HEK293 (cell line): Measurements from ENCODE around the gene CTF1.

Source experiments
- CTCF ChIA-PET: fragments of 350-600 bp; formaldehyde crosslinking; extraction: SDS; loops from one replicate; lab custom pipeline; 2021; ENCODE audit warnings: antibody characterized with exemption; lab: Yijun Ruan, JAX
- POLR2A ChIA-PET: fragments of 300-600 bp; formaldehyde crosslinking; extraction: SDS; loops from one replicate; lab custom pipeline; 2020; ENCODE audit warnings: antibody characterized with exemption, inconsistent platforms; lab: Yijun Ruan, JAX
- H3K27ac ChIP-seq: fragments of 200-500 bp; sonication (Bioruptor generic); 2 replicates; pipeline ENCODE4 v1.5.1; 2014; ENCODE audit warnings: low read depth, low read length, control low read depth, inconsistent platforms; ENCODE audit errors: extremely low read depth
- H3K36me3 ChIP-seq, 2 experiments: fragments of 200-500 bp in 1 of 2; sonication (Bioruptor generic) in 1 of 2; 1 replicate in 1 of 2; 2 replicates in 1 of 2; pipeline ENCODE4 v1.5.1; 2014 to 2017; ENCODE audit warnings: inconsistent platforms in 2 of 2, low read length in 2 of 2; ENCODE audit not compliant: control insufficient read depth in 2 of 2, insufficient read depth in 1 of 2
- H3K4me1 ChIP-seq: fragments of 200-500 bp; sonication (Bioruptor generic); 2 replicates; pipeline ENCODE4 v1.5.1; 2014; ENCODE audit warnings: mild to moderate bottlenecking, low read length, inconsistent platforms; ENCODE audit not compliant: control insufficient read depth, insufficient read depth
- H3K4me3 ChIP-seq: 2 replicates; pipeline ENCODE4 v1.5.1; 2011; ENCODE audit warnings: low read depth, mild to moderate bottlenecking, control low read depth, low read length, moderate library complexity
- H3K9me3 ChIP-seq: fragments of 200-500 bp; sonication (Bioruptor generic); 2 replicates; pipeline ENCODE4 v1.5.1; 2014; ENCODE audit warnings: low read depth, low read length, inconsistent platforms; ENCODE audit not compliant: control insufficient read depth, insufficient read depth
- IKZF3 ChIP-seq: fragments of 450-650 bp; IDR thresholded peaks from 2 replicates; pipeline ENCODE4 v1.5.0; 2018; ENCODE audit warnings: missing biosample characterization, mild to moderate bottlenecking, missing genetic modification characterization, moderate library complexity
- KLF16 ChIP-seq: fragments of 450-650 bp; formaldehyde crosslinking; IDR thresholded peaks from 2 replicates; pipeline ENCODE4 v1.5.1; 2017; ENCODE audit warnings: missing biosample characterization, missing genetic modification characterization
- KLF17 ChIP-seq: fragments of 450-650 bp; formaldehyde crosslinking; IDR thresholded peaks from 2 replicates; pipeline ENCODE4 v1.5.1; 2016; ENCODE audit warnings: missing biosample characterization, missing genetic modification characterization
- ZNF2 ChIP-seq: fragments of 450-650 bp; formaldehyde crosslinking; IDR thresholded peaks from 2 replicates; pipeline ENCODE4 v1.5.1; 2016; ENCODE audit warnings: missing biosample characterization, missing genetic modification characterization
- ZNF23 ChIP-seq: fragments of 450-650 bp; formaldehyde crosslinking; IDR thresholded peaks from 2 replicates; pipeline ENCODE4 v1.5.1; 2016; ENCODE audit warnings: missing biosample characterization, missing genetic modification characterization, borderline replicate concordance
- ZNF311 ChIP-seq: fragments of 450-650 bp; formaldehyde crosslinking; IDR thresholded peaks from 2 replicates; pipeline ENCODE4 v1.5.1; 2017; ENCODE audit warnings: missing biosample characterization, missing genetic modification characterization, borderline replicate concordance
- ZNF404 ChIP-seq: fragments of 450-650 bp; formaldehyde crosslinking; IDR thresholded peaks from 2 replicates; pipeline ENCODE4 v1.5.1; 2017; ENCODE audit warnings: missing biosample characterization, missing genetic modification characterization
- ZNF600 ChIP-seq: fragments of 450-650 bp; formaldehyde crosslinking; IDR thresholded peaks from 2 replicates; pipeline ENCODE4 v1.5.1; 2016; ENCODE audit warnings: missing biosample characterization, missing genetic modification characterization
- ZNF658 ChIP-seq: fragments of 450-650 bp; formaldehyde crosslinking; IDR thresholded peaks from 2 replicates; pipeline ENCODE4; 2016; ENCODE audit warnings: missing biosample characterization, missing genetic modification characterization
- ZNF664 ChIP-seq: fragments of 450-650 bp; formaldehyde crosslinking; IDR thresholded peaks from 2 replicates; pipeline ENCODE4 v1.5.1; 2016; ENCODE audit warnings: missing biosample characterization, missing genetic modification characterization
- TF ChIP-seq, protein P1 (sequence below): fragments of 450-650 bp; IDR thresholded peaks from 2 replicates; pipeline ENCODE4 v1.5.1; 2018; ENCODE audit warnings: missing biosample characterization, mild to moderate bottlenecking, missing genetic modification characterization
- TF ChIP-seq, protein P2 (sequence below): fragments of 450-650 bp; formaldehyde crosslinking; IDR thresholded peaks from 2 replicates; pipeline ENCODE4 v1.5.1; 2016; ENCODE audit warnings: missing biosample characterization, missing genetic modification characterization

Gene CTF1

DNA sequence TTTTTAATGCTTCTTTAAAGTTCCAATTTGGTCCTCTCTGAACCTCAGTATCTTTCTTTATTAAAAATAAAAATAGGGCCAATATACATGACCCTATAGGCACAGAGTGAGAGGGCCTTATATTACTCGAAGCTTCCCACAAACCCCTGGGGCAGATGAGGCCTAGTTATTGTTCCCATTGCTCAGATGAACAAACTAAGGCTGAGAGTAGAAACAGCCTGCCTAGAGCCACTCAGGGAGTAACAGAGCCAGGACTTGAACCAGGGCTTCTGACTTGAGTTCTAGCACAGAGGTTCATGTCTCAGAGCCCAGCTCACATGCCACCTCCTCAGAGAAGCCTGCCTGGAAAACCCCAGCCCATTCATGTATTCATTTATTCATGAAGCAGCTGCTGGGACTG lies 10.3 kb upstream of the CTF1 start:
- Histone ChIP-seq H3K4me3 (no peak overlapping the region), H3K36me3 (peaks cover 2 to 64% of the 10 kb centered on the region in 2 experiments; a peak in 2 of 3 replicates), H3K9me3 (no peaks in the 10 kb centered on the region), H3K27ac (no peak overlapping the region), H3K4me1 (no peaks in the 10 kb centered on the region)
- POLR2A ChIA-PET = no interaction called here
- no peak for TF ChIP-seq ZNF658
- CTCF ChIA-PET = interaction anchor here (0.9 to 2.2 kb wide), 2 partner anchors 16 to 41 kb away, joined by 3 to 7 read pairs; no protein-coding TSS in a partner anchor

DNA sequence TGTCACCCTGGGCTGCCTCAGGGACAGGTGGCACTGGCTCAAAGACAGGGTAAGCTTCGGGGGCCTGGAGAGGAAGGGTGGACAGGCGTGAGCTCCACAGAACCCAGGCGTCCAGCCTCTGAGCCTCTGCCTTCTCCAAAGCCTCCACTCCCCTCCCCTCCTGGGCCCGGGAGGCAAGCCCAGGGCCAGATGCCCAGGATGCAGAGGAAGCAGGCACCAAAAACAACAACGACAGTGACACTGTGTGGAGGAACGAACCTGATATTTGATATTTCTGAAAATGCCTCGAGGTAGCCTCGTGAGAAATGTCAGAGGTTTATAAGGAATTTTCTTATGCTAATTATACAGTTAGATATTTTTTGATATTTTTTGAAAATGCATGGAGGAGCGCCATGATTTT lies 8.5 kb upstream of the CTF1 start:
- peak; percentile 53; the same call in 1 of the 2 replicates for TF ChIP-seq ZNF2 (tag by site-specific recombination)
- TF ChIP-seq, protein P1, sequence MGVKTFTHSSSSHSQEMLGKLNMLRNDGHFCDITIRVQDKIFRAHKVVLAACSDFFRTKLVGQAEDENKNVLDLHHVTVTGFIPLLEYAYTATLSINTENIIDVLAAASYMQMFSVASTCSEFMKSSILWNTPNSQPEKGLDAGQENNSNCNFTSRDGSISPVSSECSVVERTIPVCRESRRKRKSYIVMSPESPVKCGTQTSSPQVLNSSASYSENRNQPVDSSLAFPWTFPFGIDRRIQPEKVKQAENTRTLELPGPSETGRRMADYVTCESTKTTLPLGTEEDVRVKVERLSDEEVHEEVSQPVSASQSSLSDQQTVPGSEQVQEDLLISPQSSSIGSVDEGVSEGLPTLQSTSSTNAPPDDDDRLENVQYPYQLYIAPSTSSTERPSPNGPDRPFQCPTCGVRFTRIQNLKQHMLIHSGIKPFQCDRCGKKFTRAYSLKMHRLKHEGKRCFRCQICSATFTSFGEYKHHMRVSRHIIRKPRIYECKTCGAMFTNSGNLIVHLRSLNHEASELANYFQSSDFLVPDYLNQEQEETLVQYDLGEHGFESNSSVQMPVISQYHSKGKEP (tag by site-specific recombination) = no peak
- TF ChIP-seq ZNF311 (tag by site-specific recombination) = no peak
- TF ChIP-seq ZNF23 (tag by site-specific recombination) = no peak
- no peak for TF ChIP-seq IKZF3 (tag by site-specific recombination)
- no peak for TF ChIP-seq ZNF404
- CTCF ChIA-PET = interaction anchor here (1.2 to 2.2 kb wide), 2 partner anchors 14 to 43 kb away, joined by 7 to 8 read pairs; no protein-coding TSS in a partner anchor
- Histone ChIP-seq H3K4me1 (no peaks in the 10 kb centered on the region; the same call in 1 of the 2 replicates), H3K27ac (no peak overlapping the region), H3K36me3 (peaks cover 10 to 69% of the 10 kb centered on the region in 2 experiments; a peak in 2 of 3 replicates), H3K4me3 (no peak overlapping the region), H3K9me3 (no peaks in the 10 kb centered on the region)
- POLR2A ChIA-PET = interaction anchor here (1.2 kb wide), 2 partner anchors 13 to 25 kb away, joined by 3 to 4 read pairs; no protein-coding TSS in a partner anchor

GRCh38 chr16:30888856-30889499 lies 7.4 kb upstream of the CTF1 start:
- POLR2A ChIA-PET = no interaction called here
- peaks cover 10 to 69% of the 10 kb centered on the region in 2 experiments; a peak in 2 of 3 replicates for H3K36me3 ChIP-seq
- TF ChIP-seq ZNF600 (0 out of 2 replicates have a peak, but pooled peaks have one; percentile 22), KLF17 (tag by site-specific recombination) (peak; percentile 55; the same call in 1 of the 2 replicates), IKZF3 (tag by site-specific recombination) (no peak), ZNF664 (peak; percentile 78)
- no peaks in the 10 kb centered on the region; the same call in 1 of the 2 replicates for H3K4me1 ChIP-seq
- H3K4me3 ChIP-seq = no peak overlapping the region
- CTCF ChIA-PET = interaction anchor here (0.5 to 1.9 kb wide), 5 partner anchors 11 to 103 kb away, joined by 3 to 8 read pairs (median 3); no protein-coding TSS in a partner anchor
- H3K9me3 ChIP-seq = no peaks in the 10 kb centered on the region
- no peak overlapping the region for H3K27ac ChIP-seq

DNA sequence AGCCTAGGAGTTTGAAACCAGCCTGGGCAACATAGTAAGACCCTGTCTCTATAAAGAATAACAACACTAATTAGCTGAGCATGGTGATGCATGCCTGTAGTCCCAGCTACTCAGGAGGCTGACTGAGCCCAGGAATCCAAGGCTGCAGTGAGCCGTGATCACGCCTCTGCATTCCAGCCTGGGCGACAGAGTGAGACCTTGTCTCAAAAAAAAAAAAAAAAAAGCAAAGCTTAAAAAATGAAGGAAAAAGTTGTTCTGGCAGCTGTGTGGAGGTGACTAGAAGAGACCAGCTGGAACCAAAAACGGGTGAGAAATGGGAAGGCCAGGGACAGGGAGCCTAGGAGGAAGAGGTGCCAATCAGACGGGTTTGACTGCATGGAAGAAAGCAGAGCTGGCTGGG lies 6.7 kb upstream of the CTF1 start:
- Histone ChIP-seq H3K27ac (no peak overlapping the region), H3K4me3 (no peak overlapping the region), H3K36me3 (peaks cover 10 to 62% of the 10 kb centered on the region in 2 experiments; a peak in 2 of 3 replicates), H3K9me3 (no peaks in the 10 kb centered on the region), H3K4me1 (no peaks in the 10 kb centered on the region; the same call in 1 of the 2 replicates)
- no peak for TF ChIP-seq KLF16
- TF ChIP-seq, protein P2, sequence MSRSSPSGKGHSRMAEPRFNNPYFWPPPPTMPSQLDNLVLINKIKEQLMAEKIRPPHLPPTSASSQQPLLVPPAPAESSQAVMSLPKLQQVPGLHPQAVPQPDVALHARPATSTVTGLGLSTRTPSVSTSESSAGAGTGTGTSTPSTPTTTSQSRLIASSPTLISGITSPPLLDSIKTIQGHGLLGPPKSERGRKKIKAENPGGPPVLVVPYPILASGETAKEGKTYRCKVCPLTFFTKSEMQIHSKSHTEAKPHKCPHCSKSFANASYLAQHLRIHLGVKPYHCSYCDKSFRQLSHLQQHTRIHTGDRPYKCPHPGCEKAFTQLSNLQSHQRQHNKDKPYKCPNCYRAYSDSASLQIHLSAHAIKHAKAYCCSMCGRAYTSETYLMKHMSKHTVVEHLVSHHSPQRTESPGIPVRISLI (tag by site-specific recombination) = 0 out of 2 replicates have a peak, but pooled peaks have one; percentile 12
- POLR2A ChIA-PET = interaction anchor here (2.0 kb wide), 1 partner anchor 12 kb away, joined by 4 read pairs; no protein-coding TSS in a partner anchor
- CTCF ChIA-PET = interaction anchor here (0.6 to 2.6 kb wide), 4 partner anchors 12 to 474 kb away, joined by 3 to 22 read pairs (median 6); no protein-coding TSS in a partner anchor
